ENCODE data around the gene NPPC. TPM values are rescaled to one million over a fixed set of nuclear protein-coding genes. Genes with fewer than 3 reads are reported as not detected.
A peak's percentile ranks its signal among the peaks of the same experiment; 100 is the strongest.
"Not testable (repeated sequence)": the region's sequence is repeated elsewhere in the genome, so short reads cannot be mapped to it uniquely, and the experiment has no call there.

NPPC gene
- total RNA-seq, 1 experiment from 2014 or later, result not detected

GRCh38 chr2:231884438-231885140 lies 41.6 kb downstream of the NPPC start:
- peaks cover 32% of the 10 kb centered on the region for H3K27me3 ChIP-seq (ENCODE audit: low read length)
- no peak overlapping the region for H3K9ac ChIP-seq (ENCODE audit: low read length)
- ATAC-seq (no peak), DNase-seq (no peak)
- TF ChIP-seq EZH2phosphoT487 (IDR thresholded peaks at IDR 0.05; ENCODE audit: borderline replicate concordance, low read length) (no peak), CTCF (conservative IDR thresholded peaks at IDR 0.05; ENCODE audit: low read depth, low read length) (no peak), EZH2 (IDR thresholded peaks at IDR 0.05; ENCODE audit: low read length, unreplicated experiment) (no peak)
- H3K4me1 ChIP-seq (ENCODE audit: insufficient read depth, low read length), result no peaks in the 10 kb centered on the region
- POLR2A ChIA-PET (ENCODE audit: unreplicated experiment), result no interaction called here
- no peak overlapping the region for H3K4me3 ChIP-seq (ENCODE audit: low read length)
- H4K20me1 ChIP-seq (ENCODE audit: low read length), result no peaks in the 10 kb centered on the region
- no peaks in the 10 kb centered on the region for H3K9me2 ChIP-seq (replicated peaks; ENCODE audit: low read length)
- CTCF ChIA-PET, result no interaction called here
- BruUV-seq (replicated peaks), result no TSS peak
- intact Hi-C loops (cut with micrococcal nuclease), result no loop called here
- H3K36me3 ChIP-seq (ENCODE audit: low read depth, low read length), result no peaks in the 10 kb centered on the region
- H3K4me2 ChIP-seq (ENCODE audit: low read length), result no peak overlapping the region
- H2AFZ ChIP-seq (ENCODE audit: low read length), result no peak overlapping the region
- no peaks in the 10 kb centered on the region for H3K9me3 ChIP-seq (ENCODE audit: low read length)
- H3K27ac ChIP-seq (ENCODE audit: low read length), result no peak overlapping the region
- H3K79me2 ChIP-seq (ENCODE audit: low read length), result no peaks in the 10 kb centered on the region
- no peaks in the 10 kb centered on the region for H3F3A ChIP-seq (ENCODE audit: low read length, unreplicated experiment)

- H3K9me3 ChIP-seq (ENCODE audit: low read length), result no peaks in the 10 kb centered on the region
- ChIA-PET CTCF (interaction anchor here (0.6 kb wide), 1 partner anchor 759 kb away, joined by 10 read pairs; no protein-coding TSS in a partner anchor), POLR2A (ENCODE audit: unreplicated experiment) (interaction anchor here (0.5 to 0.6 kb wide), 2 partner anchors 15 to 302 kb away, joined by 3 read pairs; no protein-coding TSS in a partner anchor)
- no peaks in the 10 kb centered on the region for H3F3A ChIP-seq (ENCODE audit: low read length, unreplicated experiment)
- no peak for TF ChIP-seq EZH2phosphoT487 (IDR thresholded peaks at IDR 0.05; ENCODE audit: borderline replicate concordance, low read length)
- no peak for TF ChIP-seq EZH2 (IDR thresholded peaks at IDR 0.05; ENCODE audit: low read length, unreplicated experiment)
- no peak for TF ChIP-seq CTCF (conservative IDR thresholded peaks at IDR 0.05; ENCODE audit: low read depth, low read length)
- ATAC-seq (no peak), DNase-seq (no peak)
- H3K36me3 ChIP-seq (ENCODE audit: low read depth, low read length), result no peaks in the 10 kb centered on the region
- no TSS peak for BruUV-seq (replicated peaks)
- H3K9ac ChIP-seq (ENCODE audit: low read length), result no peak overlapping the region
- intact Hi-C loops (cut with micrococcal nuclease), result no loop called here
- H2AFZ ChIP-seq (ENCODE audit: low read length), result no peak overlapping the region
- no peak overlapping the region for H3K4me2 ChIP-seq (ENCODE audit: low read length)
- peaks cover 32% of the 10 kb centered on the region for H3K27me3 ChIP-seq (ENCODE audit: low read length)
- no peak overlapping the region for H3K4me3 ChIP-seq (ENCODE audit: low read length)
- no peaks in the 10 kb centered on the region for H4K20me1 ChIP-seq (ENCODE audit: low read length)
- no peaks in the 10 kb centered on the region for H3K4me1 ChIP-seq (ENCODE audit: insufficient read depth, low read length)
- no peak overlapping the region for H3K27ac ChIP-seq (ENCODE audit: low read length)
- no peaks in the 10 kb centered on the region for H3K79me2 ChIP-seq (ENCODE audit: low read length)
- H3K9me2 ChIP-seq (replicated peaks; ENCODE audit: low read length), result no peaks in the 10 kb centered on the region
Observed at GRCh38 chr2:231883468-231883881, 42.7 kb downstream of the NPPC start.

- Histone ChIP-seq H3K9me2 (replicated peaks; ENCODE audit: low read length) (no peaks in the 10 kb centered on the region), H3K4me2 (ENCODE audit: low read length) (no peak overlapping the region), H3K27me3 (ENCODE audit: low read length) (peaks cover 32% of the 10 kb centered on the region), H3K9me3 (ENCODE audit: low read length) (no peaks in the 10 kb centered on the region), H3K79me2 (ENCODE audit: low read length) (no peaks in the 10 kb centered on the region), H3F3A (ENCODE audit: low read length, unreplicated experiment) (no peaks in the 10 kb centered on the region), H2AFZ (ENCODE audit: low read length) (no peak overlapping the region), H3K27ac (ENCODE audit: low read length) (no peak overlapping the region), H3K9ac (ENCODE audit: low read length) (no peak overlapping the region), H3K4me3 (ENCODE audit: low read length) (no peak overlapping the region), H3K4me1 (ENCODE audit: insufficient read depth, low read length) (no peaks in the 10 kb centered on the region), H3K36me3 (ENCODE audit: low read depth, low read length) (no peaks in the 10 kb centered on the region), H4K20me1 (ENCODE audit: low read length) (no peaks in the 10 kb centered on the region)
- ChIA-PET CTCF (no interaction called here), POLR2A (ENCODE audit: unreplicated experiment) (no interaction called here)
- BruUV-seq (replicated peaks), result no TSS peak
- TF ChIP-seq EZH2 (IDR thresholded peaks at IDR 0.05; ENCODE audit: low read length, unreplicated experiment) (no peak), CTCF (conservative IDR thresholded peaks at IDR 0.05; ENCODE audit: low read depth, low read length) (no peak), EZH2phosphoT487 (IDR thresholded peaks at IDR 0.05; ENCODE audit: borderline replicate concordance, low read length) (no peak)
- no peak for DNase-seq
- no peak for ATAC-seq
- intact Hi-C loops (cut with micrococcal nuclease), result no loop called here
Observed at GRCh38 chr2:231882646-231883045, 43.5 kb downstream of the NPPC start.

GRCh38 chr2:231880371-231880770 lies 45.8 kb downstream of the NPPC start:
- ATAC-seq (peak; percentile 42; the same call in 1 of the 2 replicates), DNase-seq (peak; percentile 11)
- POLR2A ChIA-PET (ENCODE audit: unreplicated experiment); H2AFZ ChIP-seq (ENCODE audit: low read length); H3K4me3 ChIP-seq (ENCODE audit: low read length); H3K36me3 ChIP-seq (ENCODE audit: low read depth, low read length); H3K9ac ChIP-seq (ENCODE audit: low read length); H3K4me2 ChIP-seq (ENCODE audit: low read length); H3K9me2 ChIP-seq (replicated peaks; ENCODE audit: low read length); H3F3A ChIP-seq (ENCODE audit: low read length, unreplicated experiment); H4K20me1 ChIP-seq (ENCODE audit: low read length); BruUV-seq (replicated peaks); H3K79me2 ChIP-seq (ENCODE audit: low read length); H3K4me1 ChIP-seq (ENCODE audit: insufficient read depth, low read length); intact Hi-C loops (cut with micrococcal nuclease); H3K9me3 ChIP-seq (ENCODE audit: low read length); H3K27ac ChIP-seq (ENCODE audit: low read length): not testable (repeated sequence)
- peaks cover 21% of the 10 kb centered on the region for H3K27me3 ChIP-seq (ENCODE audit: low read length)
- CTCF ChIA-PET, result interaction anchor here (0.7 kb wide), 1 partner anchor 557 kb away, joined by 3 read pairs; no protein-coding TSS in a partner anchor
